Karpas-422 (cell line): ENCODE results near the gene POLA2. TPM values are rescaled to one million over a fixed set of nuclear protein-coding genes. Genes with fewer than 3 reads are reported as not detected.

Experiments
- DNase-seq: peaks from one replicate; pipeline ENCODE4 v3.0.0-alpha.2; 2015
- H2AFZ ChIP-seq: fragments of 200-600 bp; sonication (generic); 2 replicates; pipeline ENCODE4 v1.6.1; 2014; ENCODE audit warnings: antibody characterized with exemption, low read length, mixed read lengths
- H3K27ac ChIP-seq: fragments of 200-600 bp; sonication (generic); 2 replicates; pipeline ENCODE4 v1.5.1; 2014; ENCODE audit warnings: mild to moderate bottlenecking, low read length, moderate library complexity
- H3K27me3 ChIP-seq: fragments of 200-600 bp; sonication (generic); 2 replicates; pipeline ENCODE4 v1.6.1; 2014; ENCODE audit warnings: low read length, mixed read lengths
- H3K36me3 ChIP-seq: fragments of 200-600 bp; sonication (generic); 2 replicates; pipeline ENCODE4 v1.6.1; 2014; ENCODE audit warnings: low read length, mixed read lengths; ENCODE audit not compliant: insufficient read depth
- H3K4me1 ChIP-seq: fragments of 200-600 bp; sonication (generic); 2 replicates; pipeline ENCODE4 v1.6.1; 2014; ENCODE audit warnings: mild to moderate bottlenecking, low read length, mixed read lengths
- H3K4me2 ChIP-seq: fragments of 200-600 bp; sonication (generic); 2 replicates; pipeline ENCODE4 v1.6.1; 2014; ENCODE audit warnings: low read length, low read depth, mild to moderate bottlenecking; ENCODE audit not compliant: poor library complexity, severe bottlenecking
- H3K4me3 ChIP-seq: fragments of 200-600 bp; sonication (generic); 2 replicates; pipeline ENCODE4 v1.5.1; 2014; ENCODE audit warnings: mild to moderate bottlenecking, antibody characterized with exemption, low read length, mixed read lengths
- H3K79me2 ChIP-seq: fragments of 200-600 bp; sonication (generic); 2 replicates; pipeline ENCODE4 v1.6.1; 2014; ENCODE audit warnings: mild to moderate bottlenecking, low read length, mixed read lengths
- H3K9ac ChIP-seq: fragments of 200-600 bp; sonication (generic); 2 replicates; pipeline ENCODE4 v1.6.0; 2014; ENCODE audit warnings: low read length
- H3K9me2 ChIP-seq: fragments of 200-600 bp; sonication (generic), shearing (Covaris generic); replicated peaks from 2 replicates; pipeline ENCODE4 v1.6.0; 2014; ENCODE audit warnings: mild to moderate bottlenecking, low read length, moderate library complexity; ENCODE audit not compliant: insufficient read depth
- H3K9me3 ChIP-seq: fragments of 300-700, 200-600 bp; sonication (generic); 2 replicates; pipeline ENCODE4 v1.6.1; 2014; ENCODE audit warnings: low read length, mixed read lengths
- H4K20me1 ChIP-seq: fragments of 200-600 bp; sonication (generic); 2 replicates; pipeline ENCODE4 v1.6.1; 2014; ENCODE audit warnings: mild to moderate bottlenecking, antibody characterized with exemption, low read length, low read depth; ENCODE audit not compliant: insufficient read depth
- total RNA-seq: library from RNA; depleted of rRNA; stranded (reverse); fragments of >200 nt; shearing (Covaris generic); gene quantifications from 2 replicates; pipeline ENCODE4 v1.2.3, GENCODE V29; 2014; ENCODE audit warnings: low replicate concordance

Gene POLA2
- total RNA-seq, 1 experiment from 2014 or later, result 19.0 TPM

- H3K4me2 ChIP-seq, result no peak overlapping the region
- peaks cover 51% of the 10 kb centered on the region for H3K36me3 ChIP-seq
- no peaks in the 10 kb centered on the region for H3K79me2 ChIP-seq
- H3K4me1 ChIP-seq, result no peaks in the 10 kb centered on the region
- no peaks in the 10 kb centered on the region for H3K27me3 ChIP-seq
- H3K4me3 ChIP-seq, result no peak overlapping the region
- DNase-seq, result no peak
- H4K20me1 ChIP-seq, result no peaks in the 10 kb centered on the region
- H3K9ac ChIP-seq, result no peak overlapping the region
- no peaks in the 10 kb centered on the region for H3K9me2 ChIP-seq
- no peak overlapping the region for H3K27ac ChIP-seq
- H3K9me3 ChIP-seq, result no peaks in the 10 kb centered on the region
- no peak overlapping the region for H2AFZ ChIP-seq
Measured at GRCh38 chr11:65293909-65294381, 32.2 kb downstream of the POLA2 start.

- Histone ChIP-seq H3K4me2 (no peak overlapping the region), H3K9me3 (no peaks in the 10 kb centered on the region), H3K79me2 (no peaks in the 10 kb centered on the region), H3K27me3 (no peaks in the 10 kb centered on the region), H3K9ac (no peak overlapping the region), H2AFZ (no peak overlapping the region), H3K4me1 (no peaks in the 10 kb centered on the region), H3K4me3 (no peak overlapping the region), H3K27ac (no peak overlapping the region), H3K9me2 (no peaks in the 10 kb centered on the region), H4K20me1 (no peaks in the 10 kb centered on the region), H3K36me3 (peaks cover 43% of the 10 kb centered on the region)
- DNase-seq, result no peak
Measured at GRCh38 chr11:65295001-65295400, 33.2 kb downstream of the POLA2 start.

GRCh38 chr11:65295571-65296341 is 34.0 kb downstream of the POLA2 start:
- H3K79me2 ChIP-seq, result no peaks in the 10 kb centered on the region
- no peaks in the 10 kb centered on the region for H3K4me1 ChIP-seq
- H3K4me2 ChIP-seq, result no peak overlapping the region
- no peak overlapping the region for H3K27ac ChIP-seq
- no peaks in the 10 kb centered on the region for H4K20me1 ChIP-seq
- no peak overlapping the region for H3K4me3 ChIP-seq
- H3K9me3 ChIP-seq, result no peaks in the 10 kb centered on the region
- H2AFZ ChIP-seq, result no peak overlapping the region
- H3K27me3 ChIP-seq, result no peaks in the 10 kb centered on the region
- no peaks in the 10 kb centered on the region for H3K9me2 ChIP-seq
- H3K36me3 ChIP-seq, result peaks cover 39% of the 10 kb centered on the region
- no peak for DNase-seq
- H3K9ac ChIP-seq, result no peak overlapping the region

GRCh38 chr11:65297026-65297672 is 35.4 kb downstream of the POLA2 start:
- no peak overlapping the region for H3K27ac ChIP-seq

GRCh38 chr11:65298131-65298535 is 36.4 kb downstream of the POLA2 start:
- DNase-seq, result no peak
- Histone ChIP-seq H3K4me2 (no peak overlapping the region), H3K27ac (no peak overlapping the region), H3K4me3 (no peak overlapping the region), H3K36me3 (peaks cover 30% of the 10 kb centered on the region), H3K9me2 (no peaks in the 10 kb centered on the region), H3K4me1 (no peaks in the 10 kb centered on the region), H2AFZ (no peak overlapping the region), H3K9ac (no peak overlapping the region), H4K20me1 (no peaks in the 10 kb centered on the region), H3K27me3 (no peaks in the 10 kb centered on the region), H3K79me2 (no peaks in the 10 kb centered on the region), H3K9me3 (no peaks in the 10 kb centered on the region)

More at GRCh38 chr11:65297026-65297672, 35.4 kb downstream of the POLA2 start:
- Histone ChIP-seq H2AFZ (no peak overlapping the region), H3K4me3 (no peak overlapping the region), H3K36me3 (peaks cover 30% of the 10 kb centered on the region), H3K79me2 (no peaks in the 10 kb centered on the region), H3K27me3 (no peaks in the 10 kb centered on the region), H3K9ac (no peak overlapping the region), H3K9me3 (no peaks in the 10 kb centered on the region), H3K9me2 (no peaks in the 10 kb centered on the region), H3K4me2 (no peak overlapping the region), H4K20me1 (no peaks in the 10 kb centered on the region), H3K4me1 (no peaks in the 10 kb centered on the region)
- no peak for DNase-seq

- Histone ChIP-seq H3K4me1 (no peaks in the 10 kb centered on the region), H3K27ac (no peak overlapping the region), H4K20me1 (no peaks in the 10 kb centered on the region), H2AFZ (no peak overlapping the region), H3K9me3 (no peaks in the 10 kb centered on the region), H3K9ac (no peak overlapping the region), H3K4me2 (no peak overlapping the region), H3K9me2 (no peaks in the 10 kb centered on the region), H3K36me3 (peaks cover 30% of the 10 kb centered on the region), H3K27me3 (no peaks in the 10 kb centered on the region), H3K79me2 (no peaks in the 10 kb centered on the region), H3K4me3 (no peak overlapping the region)
- DNase-seq, result no peak
Measured at GRCh38 chr11:65298655-65299179, 37.0 kb downstream of the POLA2 start.

- Histone ChIP-seq H3K4me3 (no peak overlapping the region), H2AFZ (no peak overlapping the region), H3K27me3 (no peaks in the 10 kb centered on the region), H3K9ac (no peak overlapping the region), H3K4me1 (no peaks in the 10 kb centered on the region), H3K9me3 (no peaks in the 10 kb centered on the region), H3K4me2 (no peak overlapping the region), H4K20me1 (no peaks in the 10 kb centered on the region), H3K36me3 (peaks cover 10% of the 10 kb centered on the region), H3K9me2 (no peaks in the 10 kb centered on the region), H3K27ac (no peak overlapping the region), H3K79me2 (no peaks in the 10 kb centered on the region)
- DNase-seq, result no peak
Measured at GRCh38 chr11:65300621-65301275, 39.0 kb downstream of the POLA2 start.
